PC-3 (cell line): ENCODE results near the gene AFF3. TPM values are rescaled to one million over a fixed set of nuclear protein-coding genes. Genes with fewer than 3 reads are reported as not detected.

Source experiments
- ATAC-seq: fragments of 200-7000 bp; cut with Tn5 transposase; 2 replicates; pipeline ENCODE4 v1.9.1; 2020; ENCODE audit warnings: mild to moderate bottlenecking, moderate library complexity
- BruUV-seq: library from RNA; stranded (reverse); fragments of 400-500 nt; replicated peaks from 2 replicates; lab custom pipeline; 2021; lab: Mats Ljungman, UMichigan
- CTCF ChIA-PET: fragments of 300-600 bp; sonication (Branson Sonifier 250); formaldehyde crosslinking; loops from one replicate; lab custom pipeline; 2022; ENCODE audit warnings: antibody characterized with exemption; lab: Charles Lee
- POLR2A ChIA-PET: fragments of 300-600 bp; sonication (Branson Sonifier 250); formaldehyde crosslinking; loops from one replicate; lab custom pipeline; 2022; ENCODE audit warnings: antibody characterized with exemption; ENCODE audit not compliant: unreplicated experiment; lab: Charles Lee
- DNase-seq: peaks from one replicate; pipeline ENCODE4 v3.0.0-alpha.2; 2015
- H2AFZ ChIP-seq: fragments of 300-600 bp; sonication (generic); 2 replicates; pipeline ENCODE4 v1.6.0; 2016; ENCODE audit warnings: antibody characterized with exemption, low read length
- H3F3A ChIP-seq: fragments of 300-600 bp; sonication (generic); one replicate; pipeline ENCODE4 v1.6.0; 2017; ENCODE audit warnings: antibody characterized with exemption, low read length, control low read depth, mild to moderate bottlenecking; ENCODE audit not compliant: unreplicated experiment
- H3K27ac ChIP-seq: fragments of 300-600 bp; sonication (generic); 2 replicates; pipeline ENCODE4 v1.5.1; 2016; ENCODE audit warnings: mild to moderate bottlenecking, low read length
- H3K27me3 ChIP-seq: fragments of 300-600 bp; sonication (generic); 2 replicates; pipeline ENCODE4 v1.6.1; 2016; ENCODE audit warnings: low read length, mixed read lengths
- H3K36me3 ChIP-seq: fragments of 300-600 bp; sonication (generic); 2 replicates; pipeline ENCODE4 v1.6.1; 2016; ENCODE audit warnings: low read depth, mixed run types, low read length, mixed read lengths
- H3K4me1 ChIP-seq: fragments of 300-600 bp; sonication (generic); 2 replicates; pipeline ENCODE4 v1.5.1; 2016; ENCODE audit warnings: low read length; ENCODE audit not compliant: insufficient read depth
- H3K4me2 ChIP-seq: fragments of 300-600 bp; sonication (generic); 2 replicates; pipeline ENCODE4 v1.6.0; 2016; ENCODE audit warnings: low read length
- H3K4me3 ChIP-seq: fragments of 300-600 bp; sonication (generic); 2 replicates; pipeline ENCODE4 v1.5.1; 2016; ENCODE audit warnings: mild to moderate bottlenecking, low read length, mixed read lengths
- H3K79me2 ChIP-seq: fragments of 300-600 bp; sonication (generic); 2 replicates; pipeline ENCODE4 v1.6.1; 2017; ENCODE audit warnings: low read length, mixed read lengths
- H3K9ac ChIP-seq: fragments of 300-600 bp; sonication (generic); 2 replicates; pipeline ENCODE4 v1.6.0; 2016; ENCODE audit warnings: mild to moderate bottlenecking, low read length
- H3K9me2 ChIP-seq: fragments of 300-600 bp; sonication (generic); replicated peaks from 2 replicates; pipeline ENCODE4 v1.6.1; 2016; ENCODE audit warnings: mixed run types, low read length, mixed read lengths
- H3K9me3 ChIP-seq: fragments of 300-600 bp; sonication (generic); 2 replicates; pipeline ENCODE4 v1.6.1; 2016; ENCODE audit warnings: low read length, mixed read lengths
- H4K20me1 ChIP-seq: fragments of 300-600 bp; sonication (generic); 2 replicates; pipeline ENCODE4 v1.6.1; 2016; ENCODE audit warnings: low read length, mixed read lengths
- EZH2 ChIP-seq: fragments of 300-600 bp; sonication (generic); IDR thresholded peaks from one replicate; pipeline ENCODE4 v1.6.1; 2017; ENCODE audit warnings: antibody characterized with exemption, mild to moderate bottlenecking, low read length; ENCODE audit not compliant: unreplicated experiment
- EZH2phosphoT487 ChIP-seq: fragments of 300-600 bp; sonication (generic); IDR thresholded peaks from 2 replicates; pipeline ENCODE4 v1.6.1; 2018; ENCODE audit warnings: mild to moderate bottlenecking, antibody characterized with exemption, low read length, borderline replicate concordance
- intact Hi-C: fragments of 100-400 bp; cut with micrococcal nuclease; formaldehyde crosslinking; loops from 2 replicates; pipeline ENCODE4 v1.9.0; 2023
- total RNA-seq: library from RNA; depleted of rRNA; stranded (reverse); fragments of >200 nt; gene quantifications from 2 replicates; pipeline ENCODE4 v1.2.3, GENCODE V29; 2014
- TF ChIP-seq, protein P1 (sequence below): fragments of 300-600 bp; sonication (generic); conservative IDR thresholded peaks from 2 replicates; pipeline ENCODE4 v1.5.1; 2017; ENCODE audit warnings: antibody characterized with exemption, low read depth, mild to moderate bottlenecking, low read length

Gene AFF3
- total RNA-seq, 1 experiment from 2014 or later: 0.04 TPM

DNA sequence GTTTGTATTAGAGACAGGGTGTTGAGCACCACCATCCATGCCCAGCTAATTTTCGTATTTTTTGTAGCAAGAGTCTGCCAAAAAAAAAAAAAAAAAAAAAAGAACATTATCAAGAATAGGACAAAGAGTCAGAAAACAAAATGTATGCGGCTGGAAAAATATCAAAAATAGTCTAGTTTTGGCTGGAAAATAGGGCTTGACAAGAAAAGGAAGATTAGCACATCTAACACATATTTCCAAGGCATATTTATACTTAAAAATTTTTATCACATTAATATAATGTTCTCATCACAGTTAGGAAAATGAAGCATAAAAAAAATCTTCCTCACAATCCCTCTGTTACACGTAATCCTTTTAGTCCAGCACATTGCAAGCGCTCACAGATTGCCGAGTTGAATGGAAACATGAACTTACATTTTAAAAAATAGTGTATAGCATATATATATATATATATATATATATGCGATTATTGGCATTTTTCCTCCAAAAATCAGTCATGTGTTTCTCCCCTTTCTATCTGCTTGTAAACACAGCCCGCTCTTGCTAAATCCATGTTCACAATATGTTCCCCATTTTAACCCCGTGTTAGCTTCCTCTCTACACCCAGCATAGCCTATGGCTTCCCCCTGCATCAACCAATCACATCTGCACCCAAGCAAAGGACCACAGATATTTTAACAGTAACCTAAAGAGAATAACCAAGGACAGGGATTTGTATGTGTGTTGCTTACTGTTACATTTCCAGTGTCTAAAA lies 183.0 kb downstream of the AFF3 start:
- no peak for TF ChIP-seq EZH2
- TF ChIP-seq EZH2phosphoT487: no peak
- Histone ChIP-seq H3K4me3 (no peak overlapping the region), H3K4me2 (no peak overlapping the region), H3K4me1 (no peaks in the 10 kb centered on the region), H3K9me3 (no peaks in the 10 kb centered on the region), H3K9ac (no peak overlapping the region), H3K79me2 (no peaks in the 10 kb centered on the region), H3F3A (no peaks in the 10 kb centered on the region), H3K27ac (no peak overlapping the region), H3K9me2 (no peaks in the 10 kb centered on the region), H3K36me3 (no peaks in the 10 kb centered on the region), H4K20me1 (no peaks in the 10 kb centered on the region), H3K27me3 (no peaks in the 10 kb centered on the region), H2AFZ (no peak overlapping the region)
- ChIA-PET POLR2A (no interaction called here), CTCF (no interaction called here)
- intact Hi-C loops: loop anchor here (10.0 kb wide), 1 partner anchor 45 kb away; no protein-coding TSS in a partner anchor
- ATAC-seq (no peak), DNase-seq (no peak)
- no TSS peak for BruUV-seq

DNA sequence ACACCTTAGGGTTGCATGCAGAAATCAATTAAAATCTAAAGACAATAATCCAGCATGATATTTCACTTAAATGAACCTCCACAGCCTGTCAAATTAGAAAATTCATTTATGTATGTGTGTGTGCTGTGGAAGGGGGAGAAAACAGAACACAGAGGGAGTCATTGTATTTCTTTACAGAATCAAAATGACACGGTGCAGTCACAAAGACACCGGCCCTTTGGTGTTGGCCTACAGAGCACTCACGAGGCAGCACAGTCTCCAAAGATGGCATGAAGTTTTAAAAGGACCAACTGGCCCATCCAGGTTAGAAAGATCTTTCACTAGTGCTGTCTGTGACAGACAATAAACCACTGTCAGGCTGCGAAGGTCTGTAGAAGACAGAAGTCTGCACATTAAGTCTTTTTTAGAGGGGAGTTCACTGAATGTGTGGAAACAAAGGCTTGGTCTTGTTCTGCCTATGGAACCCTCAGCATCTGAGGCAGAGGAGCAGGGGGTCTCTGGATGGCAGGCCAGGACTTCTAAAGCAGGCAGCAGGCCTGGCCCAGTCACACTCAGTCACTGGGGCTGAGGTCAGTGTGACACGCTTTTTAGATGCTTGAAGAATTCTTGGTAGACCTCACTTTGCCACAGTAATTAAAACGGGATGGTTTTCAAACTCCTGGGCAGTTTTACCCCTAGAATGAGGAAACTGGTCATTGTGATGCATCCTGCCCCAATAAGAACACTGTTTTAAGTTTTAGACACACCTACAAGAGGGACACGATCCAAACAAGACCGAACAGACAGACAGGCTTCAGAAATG lies 184.9 kb downstream of the AFF3 start:
- Histone ChIP-seq H3F3A (no peaks in the 10 kb centered on the region), H3K4me1 (no peaks in the 10 kb centered on the region), H3K9ac (no peak overlapping the region), H4K20me1 (no peaks in the 10 kb centered on the region), H3K9me3 (no peaks in the 10 kb centered on the region), H3K4me2 (no peak overlapping the region), H2AFZ (no peak overlapping the region), H3K9me2 (no peaks in the 10 kb centered on the region), H3K79me2 (no peaks in the 10 kb centered on the region), H3K27me3 (no peaks in the 10 kb centered on the region), H3K27ac (no peak overlapping the region), H3K36me3 (no peaks in the 10 kb centered on the region), H3K4me3 (no peak overlapping the region)
- ChIA-PET CTCF (no interaction called here), POLR2A (no interaction called here)
- DNase-seq (no peak), ATAC-seq (no peak)
- intact Hi-C loops: loop anchor here (10.0 kb wide), 1 partner anchor 47 kb away; no protein-coding TSS in a partner anchor
- no TSS peak for BruUV-seq
- TF ChIP-seq, protein P1, sequence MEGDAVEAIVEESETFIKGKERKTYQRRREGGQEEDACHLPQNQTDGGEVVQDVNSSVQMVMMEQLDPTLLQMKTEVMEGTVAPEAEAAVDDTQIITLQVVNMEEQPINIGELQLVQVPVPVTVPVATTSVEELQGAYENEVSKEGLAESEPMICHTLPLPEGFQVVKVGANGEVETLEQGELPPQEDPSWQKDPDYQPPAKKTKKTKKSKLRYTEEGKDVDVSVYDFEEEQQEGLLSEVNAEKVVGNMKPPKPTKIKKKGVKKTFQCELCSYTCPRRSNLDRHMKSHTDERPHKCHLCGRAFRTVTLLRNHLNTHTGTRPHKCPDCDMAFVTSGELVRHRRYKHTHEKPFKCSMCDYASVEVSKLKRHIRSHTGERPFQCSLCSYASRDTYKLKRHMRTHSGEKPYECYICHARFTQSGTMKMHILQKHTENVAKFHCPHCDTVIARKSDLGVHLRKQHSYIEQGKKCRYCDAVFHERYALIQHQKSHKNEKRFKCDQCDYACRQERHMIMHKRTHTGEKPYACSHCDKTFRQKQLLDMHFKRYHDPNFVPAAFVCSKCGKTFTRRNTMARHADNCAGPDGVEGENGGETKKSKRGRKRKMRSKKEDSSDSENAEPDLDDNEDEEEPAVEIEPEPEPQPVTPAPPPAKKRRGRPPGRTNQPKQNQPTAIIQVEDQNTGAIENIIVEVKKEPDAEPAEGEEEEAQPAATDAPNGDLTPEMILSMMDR: no peak
- no peak for TF ChIP-seq EZH2phosphoT487

DNA sequence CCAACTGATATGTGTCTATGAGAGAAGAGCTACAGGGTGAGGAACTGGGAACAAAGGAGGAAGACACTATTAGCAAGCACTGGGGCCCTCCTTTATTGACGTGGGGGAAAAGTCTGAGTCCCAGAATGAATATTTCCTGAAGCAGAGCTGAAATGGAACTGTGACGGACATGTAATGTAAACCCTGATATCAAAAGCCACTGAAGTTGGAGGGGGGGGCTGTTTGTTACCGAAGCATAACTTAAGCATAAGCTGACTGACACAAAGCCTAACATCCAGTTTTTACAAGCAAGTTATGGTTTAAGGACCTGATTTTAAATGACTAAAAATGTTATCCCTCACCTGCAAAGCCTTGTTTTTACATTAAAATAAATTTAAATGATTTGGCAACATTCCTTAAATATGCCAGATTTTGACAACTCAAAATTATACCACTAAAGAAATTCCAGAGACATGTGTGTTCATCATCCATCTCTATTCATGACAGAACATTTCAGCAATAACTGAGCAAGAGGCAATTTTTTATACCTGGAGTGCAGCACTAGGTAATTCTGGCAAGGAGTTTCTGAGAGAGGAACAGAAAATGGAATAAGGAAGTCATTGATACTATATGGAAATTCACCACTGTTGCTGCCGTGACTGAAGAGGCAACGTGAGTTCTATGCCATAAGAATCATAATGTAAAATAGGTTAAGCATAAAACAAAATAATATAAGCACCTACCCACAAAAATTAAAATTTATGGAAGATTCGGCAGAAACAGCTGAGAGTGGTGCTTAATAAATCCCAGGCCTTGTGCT lies 186.0 kb downstream of the AFF3 start:
- no peaks in the 10 kb centered on the region for H4K20me1 ChIP-seq
- H3K27me3 ChIP-seq: no peaks in the 10 kb centered on the region
- H3F3A ChIP-seq: no peaks in the 10 kb centered on the region
- H3K9me2 ChIP-seq: no peaks in the 10 kb centered on the region
- no peaks in the 10 kb centered on the region for H3K9me3 ChIP-seq
- no peak overlapping the region for H3K27ac ChIP-seq
- ATAC-seq (no peak), DNase-seq (no peak)
- no peak overlapping the region for H3K9ac ChIP-seq
- BruUV-seq: no TSS peak
- CTCF ChIA-PET: no interaction called here
- POLR2A ChIA-PET: no interaction called here
- H3K4me2 ChIP-seq: no peak overlapping the region
- intact Hi-C loops: loop anchor here (10.0 kb wide), 1 partner anchor 48 kb away; no protein-coding TSS in a partner anchor
- H3K4me1 ChIP-seq: no peaks in the 10 kb centered on the region
- H3K79me2 ChIP-seq: no peaks in the 10 kb centered on the region
- H3K4me3 ChIP-seq: no peak overlapping the region
- TF ChIP-seq EZH2phosphoT487 (no peak), EZH2 (no peak)
- TF ChIP-seq, protein P1: no peak
- no peaks in the 10 kb centered on the region for H3K36me3 ChIP-seq
- H2AFZ ChIP-seq: no peak overlapping the region
